ENCODE results near the gene BOK.

DNA sequence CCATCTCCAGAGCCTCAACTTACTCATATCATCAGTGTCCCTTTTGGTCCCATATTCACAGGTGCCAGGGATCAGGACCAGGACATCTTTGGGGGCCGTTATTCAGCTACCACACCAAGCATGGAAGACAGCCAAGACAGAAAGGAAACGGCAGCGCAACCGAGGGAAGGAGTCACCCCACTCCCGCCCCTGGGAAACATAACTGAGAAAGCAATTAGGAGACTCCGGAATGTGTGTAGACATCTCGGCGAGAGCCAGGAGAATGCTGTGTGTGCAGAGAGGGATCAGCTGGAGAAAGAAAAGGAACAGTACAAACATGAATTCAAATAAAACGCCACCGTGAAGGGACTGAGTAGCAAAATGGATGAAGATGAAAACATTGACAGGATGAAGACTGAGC is 13.4 kb upstream of the BOK start:
- TF ChIP-seq, protein P1, sequence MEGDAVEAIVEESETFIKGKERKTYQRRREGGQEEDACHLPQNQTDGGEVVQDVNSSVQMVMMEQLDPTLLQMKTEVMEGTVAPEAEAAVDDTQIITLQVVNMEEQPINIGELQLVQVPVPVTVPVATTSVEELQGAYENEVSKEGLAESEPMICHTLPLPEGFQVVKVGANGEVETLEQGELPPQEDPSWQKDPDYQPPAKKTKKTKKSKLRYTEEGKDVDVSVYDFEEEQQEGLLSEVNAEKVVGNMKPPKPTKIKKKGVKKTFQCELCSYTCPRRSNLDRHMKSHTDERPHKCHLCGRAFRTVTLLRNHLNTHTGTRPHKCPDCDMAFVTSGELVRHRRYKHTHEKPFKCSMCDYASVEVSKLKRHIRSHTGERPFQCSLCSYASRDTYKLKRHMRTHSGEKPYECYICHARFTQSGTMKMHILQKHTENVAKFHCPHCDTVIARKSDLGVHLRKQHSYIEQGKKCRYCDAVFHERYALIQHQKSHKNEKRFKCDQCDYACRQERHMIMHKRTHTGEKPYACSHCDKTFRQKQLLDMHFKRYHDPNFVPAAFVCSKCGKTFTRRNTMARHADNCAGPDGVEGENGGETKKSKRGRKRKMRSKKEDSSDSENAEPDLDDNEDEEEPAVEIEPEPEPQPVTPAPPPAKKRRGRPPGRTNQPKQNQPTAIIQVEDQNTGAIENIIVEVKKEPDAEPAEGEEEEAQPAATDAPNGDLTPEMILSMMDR (IDR thresholded peaks at IDR 0.05; ENCODE audit: low read depth, low read length) = no peak
- TF ChIP-seq EZH2phosphoT487 (IDR thresholded peaks at IDR 0.05; ENCODE audit: low read depth) = no peak
